A549 treated with AZD2906 at 1 μM for 4 hours (cell line): ENCODE data around the gene ACP4. TPM values are rescaled to one million over a fixed set of nuclear protein-coding genes. Genes with fewer than 3 reads are reported as not detected.

Experiments used
- total RNA-seq: library from RNA; stranded (reverse); fragments of 200-300 nt; extraction: Qiagen RNA extraction; gene quantifications from 5 replicates; pipeline ENCODE4 v1.2.3, GENCODE V29; 2022

ACP4 gene, protein sequence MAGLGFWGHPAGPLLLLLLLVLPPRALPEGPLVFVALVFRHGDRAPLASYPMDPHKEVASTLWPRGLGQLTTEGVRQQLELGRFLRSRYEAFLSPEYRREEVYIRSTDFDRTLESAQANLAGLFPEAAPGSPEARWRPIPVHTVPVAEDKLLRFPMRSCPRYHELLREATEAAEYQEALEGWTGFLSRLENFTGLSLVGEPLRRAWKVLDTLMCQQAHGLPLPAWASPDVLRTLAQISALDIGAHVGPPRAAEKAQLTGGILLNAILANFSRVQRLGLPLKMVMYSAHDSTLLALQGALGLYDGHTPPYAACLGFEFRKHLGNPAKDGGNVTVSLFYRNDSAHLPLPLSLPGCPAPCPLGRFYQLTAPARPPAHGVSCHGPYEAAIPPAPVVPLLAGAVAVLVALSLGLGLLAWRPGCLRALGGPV
- total RNA-seq: not detected in 5 replicates

DNA sequence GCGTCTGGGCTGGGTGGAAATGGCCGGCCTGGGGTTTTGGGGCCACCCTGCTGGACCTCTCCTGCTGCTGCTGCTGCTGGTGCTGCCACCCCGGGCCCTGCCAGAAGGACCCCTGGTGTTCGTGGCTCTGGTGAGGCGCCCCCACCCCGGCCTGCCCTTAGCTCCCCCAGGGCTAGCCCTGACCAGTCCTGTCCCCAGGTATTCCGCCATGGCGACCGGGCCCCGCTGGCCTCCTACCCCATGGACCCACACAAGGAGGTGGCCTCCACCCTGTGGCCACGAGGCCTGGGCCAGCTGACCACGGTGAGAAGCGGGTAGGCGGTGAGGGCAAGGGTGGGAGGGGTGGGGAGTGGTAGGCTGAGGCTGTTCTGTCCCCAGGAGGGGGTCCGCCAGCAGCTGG lies at the start of gene ACP4:
TSS of gene ACP4 (plus strand) at position 20 of the 400 bp plus-strand sequence. CDS start at position 20, 0 bp downstream.

DNA sequence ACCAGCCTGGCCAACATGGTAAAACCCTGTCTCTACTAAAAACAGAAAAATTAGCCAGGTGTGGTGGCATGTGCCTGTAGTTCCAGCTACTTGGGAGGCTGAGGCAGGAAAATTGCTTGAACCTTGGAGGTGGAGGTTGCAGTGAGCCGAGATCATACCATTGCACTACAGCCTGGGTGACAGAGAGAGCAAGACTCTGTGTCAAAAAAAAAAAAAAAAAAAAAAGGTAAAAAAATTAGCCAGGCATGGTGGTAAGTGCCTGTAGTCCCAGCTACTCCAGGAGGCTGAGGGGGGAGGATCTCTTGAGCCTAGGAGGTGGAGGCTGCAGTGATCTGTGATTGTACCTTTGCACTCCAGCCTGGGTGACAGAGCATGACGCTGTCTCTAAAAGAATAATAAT lies 20.1 kb upstream of the ACP4 start, which contains the start of gene GPR32:
TSS of gene GPR32 (plus strand) at position 301 of the 400 bp plus-strand sequence. CDS start 137 bp downstream, outside the sequence.

DNA sequence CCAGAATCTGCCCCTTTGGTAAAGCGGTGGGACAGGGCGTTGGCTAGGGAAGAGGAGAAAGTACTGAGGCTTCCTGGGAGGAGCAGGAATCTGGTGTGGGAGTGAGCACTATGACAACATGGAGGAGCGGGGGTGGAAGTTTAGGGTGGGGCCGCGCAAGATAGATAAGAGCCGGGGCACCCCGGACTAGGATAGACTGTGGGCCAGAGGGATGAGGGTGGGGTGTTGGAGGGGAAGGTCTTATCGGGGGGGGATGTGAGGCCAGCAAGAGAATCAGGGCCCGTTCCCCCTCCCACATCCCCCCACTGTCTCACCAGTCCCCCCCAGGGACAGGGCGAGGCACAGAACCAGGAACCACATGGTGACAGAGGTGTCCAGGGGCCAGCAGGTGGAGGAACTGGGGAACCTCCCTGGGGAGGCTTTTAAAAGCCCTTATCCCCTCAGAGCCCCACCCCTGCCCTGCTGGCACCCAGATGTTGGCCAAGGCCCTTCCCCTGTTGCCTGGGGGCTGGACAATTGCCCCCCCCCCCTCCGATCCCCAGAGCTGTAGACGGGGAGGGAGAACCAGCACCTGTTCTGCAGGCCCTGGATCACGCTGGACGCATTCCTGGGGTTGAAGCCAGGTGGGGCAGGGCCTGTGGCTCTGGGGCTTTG lies 33.3 kb downstream of the ACP4 start, which contains the start of gene KLK1:
TSS of gene KLK1 (minus strand) at position 399 of the 654 bp plus-strand sequence. CDS start at position 360, 39 bp downstream.

DNA sequence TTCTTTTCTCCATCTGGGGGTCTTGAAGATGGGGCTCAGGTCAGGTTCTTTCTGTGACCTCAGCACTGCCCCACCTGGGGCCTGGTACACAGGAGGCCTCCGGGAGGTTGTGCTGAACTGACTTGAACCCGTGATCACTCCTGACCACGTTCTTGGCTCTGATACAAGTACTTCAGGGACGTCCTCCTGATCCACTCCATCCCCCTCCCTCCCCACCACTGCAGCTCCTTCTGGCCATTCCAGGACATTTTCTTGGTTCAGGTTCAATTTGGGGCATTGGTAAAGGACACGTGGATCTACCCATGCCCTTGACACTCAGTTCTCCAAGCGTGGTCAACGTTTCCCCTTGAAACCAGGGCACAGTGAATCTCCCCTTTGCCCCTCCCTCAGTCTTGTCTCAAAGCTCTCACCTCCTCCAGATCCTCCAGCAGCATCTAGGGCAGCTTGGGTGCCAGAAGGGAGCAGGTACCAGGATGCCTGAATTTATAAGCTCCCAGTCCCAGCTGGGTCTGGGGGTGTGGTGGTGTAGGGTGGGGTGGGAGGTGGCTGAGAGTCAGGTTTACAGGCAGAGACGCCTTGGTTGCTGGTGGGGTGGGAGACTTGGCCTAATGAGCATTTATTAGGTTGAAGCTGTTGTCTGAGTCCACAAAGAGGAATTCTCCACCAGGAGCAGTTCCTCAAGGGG lies 43.0 kb downstream of the ACP4 start, which contains the start of gene KLK15:
TSS of gene KLK15 (minus strand) at position 458 of the 685 bp plus-strand sequence. CDS start 2,082 bp downstream, outside the sequence.

Other genes starting within 250 kb of the ACP4 start
- gene LRRC4B, start 222.0 kb upstream of the ACP4 start, total RNA-seq: 0.41 to 0.55 TPM (median 0.44 TPM) in 5 replicates
- gene SYT3, start 150.5 kb upstream of the ACP4 start, total RNA-seq: 0.39 to 0.63 TPM (median 0.46 TPM) in 5 replicates
- gene C19orf81, start 141.0 kb upstream of the ACP4 start, total RNA-seq: 3.5 to 13.4 TPM (median 10.5 TPM) in 5 replicates
- gene SHANK1, start 70.6 kb upstream of the ACP4 start, total RNA-seq: 0.09 to 0.31 TPM (median 0.17 TPM) in 5 replicates
- 5.9 to 11.1 TPM (median 10.8 TPM) in 5 replicates for gene CLEC11A, start 67.1 kb upstream of the ACP4 start, total RNA-seq
- not detected in 5 replicates for gene GPR32, start 20.0 kb upstream of the ACP4 start, total RNA-seq
- 0.09 to 0.29 TPM (median 0.20 TPM) in 5 replicates for gene KLK1, start 33.4 kb downstream of the ACP4 start, total RNA-seq
- not detected in 5 replicates for gene KLK15, start 43.2 kb downstream of the ACP4 start, total RNA-seq
- not detected in 5 replicates for gene KLK3, start 64.5 kb downstream of the ACP4 start, total RNA-seq
- gene KLK2, start 83.0 kb downstream of the ACP4 start, total RNA-seq: 0.06 to 0.27 TPM (median 0.13 TPM) in 5 replicates
- 0.14 to 0.17 TPM (median 0.16 TPM) in 3 of 5 replicates, not detected in the others for gene KLK4, start 121.0 kb downstream of the ACP4 start, total RNA-seq
- 0.09 TPM in 1 of 5 replicates, not detected in the others for gene KLK5, start 162.6 kb downstream of the ACP4 start, total RNA-seq
- 0.15 to 0.54 TPM (median 0.22 TPM) in 5 replicates for gene KLK6, start 179.2 kb downstream of the ACP4 start, total RNA-seq
- gene KLK7, start 193.5 kb downstream of the ACP4 start, total RNA-seq: 0.09 to 0.17 TPM in 2 of 5 replicates, not detected in the others
- gene KLK8, start 211.2 kb downstream of the ACP4 start, total RNA-seq: not detected in 5 replicates
- gene KLK10, start 229.3 kb downstream of the ACP4 start, total RNA-seq: 0.17 to 0.65 TPM (median 0.30 TPM) in 5 replicates
- not detected in 5 replicates for gene KLK11, start 236.2 kb downstream of the ACP4 start, total RNA-seq
- not detected in 5 replicates for gene KLK12, start 244.6 kb downstream of the ACP4 start, total RNA-seq